Measurements from ENCODE around the gene TMEM184B.

- TF ChIP-seq CTCF (IDR thresholded peaks at IDR 0.05) (no peak), POLR2A (IDR thresholded peaks at IDR 0.05) (no peak), POLR2AphosphoS5 (IDR thresholded peaks at IDR 0.05) (no peak)
Measured at GRCh38 chr22:38190581-38190980, 82.2 kb downstream of the TMEM184B start.
